Mesenchymal stem cell (in vitro differentiated cells and primary cell): ENCODE results near the gene SLC38A8.

Experiments
- DNase-seq: peaks from one replicate; pipeline ENCODE4 v3.0.0-alpha.2; 2013
- H2AFZ ChIP-seq: one replicate; pipeline ENCODE4 v1.6.1; 2013; ENCODE audit warnings: low read depth, mild to moderate bottlenecking, control low read depth, inconsistent platforms, low read length, moderate library complexity
- H2AK5ac ChIP-seq: 2 replicates; pipeline ENCODE4 v1.6.1; 2013; ENCODE audit warnings: low read length, moderate library complexity, mild to moderate bottlenecking, inconsistent platforms; ENCODE audit not compliant: severe bottlenecking
- H2BK120ac ChIP-seq: one replicate; pipeline ENCODE4 v1.6.1; 2013; ENCODE audit warnings: low read depth, mild to moderate bottlenecking, inconsistent platforms, low read length, moderate library complexity
- H2BK12ac ChIP-seq, 2 experiments: one replicate each; pipeline ENCODE4 v1.6.1; 2013; ENCODE audit warnings: inconsistent platforms in 2 of 2, low read length in 2 of 2, mild to moderate bottlenecking in 2 of 2, moderate library complexity in 2 of 2, control low read depth in 1 of 2
- H2BK15ac ChIP-seq: one replicate; pipeline ENCODE4 v1.6.1; 2013; ENCODE audit warnings: mild to moderate bottlenecking, low read depth, inconsistent platforms; ENCODE audit not compliant: poor library complexity, severe bottlenecking
- H2BK5ac ChIP-seq: 2 replicates; pipeline ENCODE4 v1.6.1; 2013; ENCODE audit warnings: low read depth, mild to moderate bottlenecking, low read length, control low read depth, inconsistent platforms; ENCODE audit not compliant: poor library complexity, severe bottlenecking
- H3K14ac ChIP-seq, 2 experiments: one replicate each; pipeline ENCODE4 v1.6.1; 2013; ENCODE audit warnings: inconsistent platforms in 2 of 2, low read length in 2 of 2, control low read depth in 1 of 2, mild to moderate bottlenecking in 1 of 2, moderate library complexity in 1 of 2
- H3K18ac ChIP-seq, 2 experiments: one replicate each; pipeline ENCODE4 v1.6.1; 2013; ENCODE audit warnings: inconsistent platforms in 2 of 2, low read length in 2 of 2, control low read depth in 1 of 2, low read depth in 1 of 2, mild to moderate bottlenecking in 1 of 2
- H3K23ac ChIP-seq, 2 experiments: one replicate each; pipeline ENCODE4 v1.6.1; 2013; ENCODE audit warnings: inconsistent platforms in 2 of 2, low read length in 2 of 2, mild to moderate bottlenecking in 2 of 2, moderate library complexity in 2 of 2, control low read depth in 1 of 2
- H3K27ac ChIP-seq: 2 replicates; pipeline ENCODE4 v1.5.1; 2013; ENCODE audit warnings: mild to moderate bottlenecking, moderate library complexity, low read length, control low read depth, inconsistent platforms; ENCODE audit not compliant: poor library complexity, severe bottlenecking
- H3K27me3 ChIP-seq, 2 experiments: 2 replicates each; pipeline versions ENCODE4 v1.6.1 to v1.7.0; 2013; ENCODE audit warnings: low read length in 2 of 2, mild to moderate bottlenecking in 2 of 2, moderate library complexity in 2 of 2, control low read depth in 1 of 2, inconsistent platforms in 1 of 2; ENCODE audit not compliant: control insufficient read depth in 1 of 2, insufficient read depth in 1 of 2
- H3K36me3 ChIP-seq, 2 experiments: 2 replicates each; pipeline versions ENCODE4 v1.6.1 to v1.7.0; 2013; ENCODE audit warnings: low read length in 2 of 2, control low read depth in 1 of 2, inconsistent platforms in 1 of 2, low read depth in 1 of 2, mild to moderate bottlenecking in 1 of 2; ENCODE audit not compliant: insufficient read depth in 2 of 2, control insufficient read depth in 1 of 2
- H3K4ac ChIP-seq, 2 experiments: one replicate each; pipeline ENCODE4 v1.6.1; 2013; ENCODE audit warnings: inconsistent platforms in 2 of 2, low read length in 2 of 2, mild to moderate bottlenecking in 2 of 2, moderate library complexity in 2 of 2, control low read depth in 1 of 2, low read depth in 1 of 2
- H3K4me1 ChIP-seq: 2 replicates; pipeline ENCODE4 v1.6.1; 2013; ENCODE audit warnings: low read depth, low read length, control low read depth; ENCODE audit not compliant: control insufficient read depth, insufficient read depth
- H3K4me2 ChIP-seq: 2 replicates; pipeline ENCODE4 v1.6.1; 2013; ENCODE audit warnings: low read length, mild to moderate bottlenecking, inconsistent platforms; ENCODE audit not compliant: poor library complexity, severe bottlenecking
- H3K4me3 ChIP-seq, 2 experiments: 2 replicates each; pipeline versions ENCODE4 v1.5.1 to v1.7.0; 2013; ENCODE audit warnings: low read length in 2 of 2, mild to moderate bottlenecking in 2 of 2, control low read depth in 1 of 2, low read depth in 1 of 2; ENCODE audit not compliant: insufficient read depth in 1 of 2
- H3K79me1 ChIP-seq: replicated peaks from 2 replicates; pipeline ENCODE4 v1.6.1; 2013; ENCODE audit warnings: mild to moderate bottlenecking, control low read depth, low read length, inconsistent platforms; ENCODE audit not compliant: poor library complexity, severe bottlenecking
- H3K9ac ChIP-seq: 2 replicates; pipeline ENCODE4 v1.7.0; 2013; ENCODE audit warnings: mild to moderate bottlenecking, low read length, moderate library complexity
- H3K9me3 ChIP-seq: 2 replicates; pipeline ENCODE4 v1.7.0; 2013; ENCODE audit warnings: mild to moderate bottlenecking, low read length; ENCODE audit not compliant: control insufficient read depth
- H4K8ac ChIP-seq: one replicate; pipeline ENCODE4 v1.6.1; 2013; ENCODE audit warnings: inconsistent platforms, mild to moderate bottlenecking, low read length, moderate library complexity
- H4K91ac ChIP-seq: one replicate; pipeline ENCODE4 v1.6.1; 2013; ENCODE audit warnings: mild to moderate bottlenecking, low read length, inconsistent platforms
- WGBS: methylation state at CpG from one replicate; pipeline ENCODE4 v1.1.7; 2013; ENCODE audit warnings: mixed read lengths; 5-methylcytosine and 5-hydroxymethylcytosine counted together

SLC38A8 gene

GRCh38 chr16:84069540-84069939 is 26.9 kb upstream of the SLC38A8 start:
- H3K18ac ChIP-seq: no peak overlapping the region
- 96% methylated on average over 6 of the region's 6 CpGs for WGBS

GRCh38 chr16:84068783-84069462 is 26.3 kb upstream of the SLC38A8 start:
- Histone ChIP-seq H3K27ac (no peak overlapping the region), H3K4ac (no peak overlapping the region), H2BK5ac (no peak overlapping the region), H3K27me3 (no peaks in the 10 kb centered on the region), H3K4me3 (no peak overlapping the region), H3K18ac (no peak overlapping the region), H3K9me3 (no peaks in the 10 kb centered on the region), H2BK15ac (no peak overlapping the region), H3K9ac (no peak overlapping the region), H2BK12ac (no peak overlapping the region), H4K91ac (no peak overlapping the region), H3K14ac (no peak overlapping the region), H2AFZ (no peak overlapping the region), H3K4me1 (no peaks in the 10 kb centered on the region), H3K36me3 (peaks cover 50 to 96% of the 10 kb centered on the region in 2 experiments), H2BK120ac (no peak overlapping the region), H3K4me2 (no peak overlapping the region), H3K23ac (no peak overlapping the region), H4K8ac (no peak overlapping the region), H3K79me1 (peaks cover 10% of the 10 kb centered on the region), H2AK5ac (no peak overlapping the region)
- DNase-seq: no peak
- WGBS: 89% methylated on average over 13 of the region's 13 CpGs

More at GRCh38 chr16:84069540-84069939, 26.9 kb upstream of the SLC38A8 start:
- Histone ChIP-seq H3K9ac (no peak overlapping the region), H3K23ac (no peak overlapping the region), H3K36me3 (peaks cover 55 to 96% of the 10 kb centered on the region in 2 experiments), H2AK5ac (no peak overlapping the region), H3K4ac (no peak overlapping the region), H2BK12ac (no peak overlapping the region), H2BK15ac (no peak overlapping the region), H3K9me3 (no peaks in the 10 kb centered on the region), H4K8ac (no peak overlapping the region), H3K14ac (no peak overlapping the region), H2AFZ (no peak overlapping the region), H3K4me2 (no peak overlapping the region), H3K27ac (no peak overlapping the region), H3K27me3 (no peaks in the 10 kb centered on the region), H3K79me1 (peaks cover 10% of the 10 kb centered on the region), H3K4me3 (no peak overlapping the region), H3K4me1 (no peaks in the 10 kb centered on the region), H2BK5ac (no peak overlapping the region), H4K91ac (no peak overlapping the region), H2BK120ac (no peak overlapping the region)
- DNase-seq: no peak

GRCh38 chr16:84068041-84068440 is 25.4 kb upstream of the SLC38A8 start:
- Histone ChIP-seq H2BK120ac (no peak overlapping the region), H3K23ac (no peak overlapping the region), H3K4me2 (no peak overlapping the region), H4K8ac (no peak overlapping the region), H3K27ac (no peak overlapping the region), H4K91ac (no peak overlapping the region), H2AK5ac (no peak overlapping the region), H2BK15ac (no peak overlapping the region), H2AFZ (no peak overlapping the region), H3K9ac (no peak overlapping the region), H3K4ac (no peak overlapping the region), H2BK12ac (no peak overlapping the region), H3K4me1 (no peaks in the 10 kb centered on the region), H2BK5ac (no peak overlapping the region), H3K14ac (no peak overlapping the region), H3K18ac (no peak overlapping the region), H3K79me1 (peaks cover 10% of the 10 kb centered on the region), H3K36me3 (peaks cover 47 to 93% of the 10 kb centered on the region in 2 experiments), H3K4me3 (no peak overlapping the region), H3K9me3 (no peaks in the 10 kb centered on the region), H3K27me3 (no peaks in the 10 kb centered on the region)
- no peak for DNase-seq
- WGBS: 98% methylated on average over 8 of the region's 8 CpGs

DNA sequence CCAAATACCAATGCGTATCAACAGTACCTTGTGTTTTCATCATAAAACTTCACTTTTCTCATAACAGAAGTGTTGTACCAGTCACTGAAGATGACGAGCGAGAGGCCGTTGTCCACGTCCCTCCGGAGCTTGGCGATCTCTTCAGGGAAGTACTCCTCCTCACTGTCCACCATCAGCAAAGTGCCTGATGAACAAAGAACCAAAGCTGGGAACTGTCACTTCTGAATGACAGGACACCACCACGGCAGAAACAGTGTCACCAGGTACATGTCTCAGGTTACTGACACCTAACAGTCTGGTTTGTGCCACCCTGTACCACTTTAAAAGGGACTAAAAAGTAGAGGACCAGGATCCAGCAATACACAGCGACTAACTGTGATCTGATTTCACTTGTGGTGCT is 25.0 kb upstream of the SLC38A8 start:
- H2BK15ac ChIP-seq: no peak overlapping the region
- H3K27ac ChIP-seq: no peak overlapping the region
- H3K14ac ChIP-seq: no peak overlapping the region
- WGBS: 93% methylated on average over 8 of the region's 9 CpGs
- no peak overlapping the region for H4K91ac ChIP-seq
- H4K8ac ChIP-seq: no peak overlapping the region
- H3K36me3 ChIP-seq: peaks cover 49 to 91% of the 10 kb centered on the region in 2 experiments
- H3K23ac ChIP-seq: no peak overlapping the region
- no peak overlapping the region for H3K4ac ChIP-seq
- no peaks in the 10 kb centered on the region for H3K4me1 ChIP-seq
- no peak for DNase-seq
- no peak overlapping the region for H3K4me2 ChIP-seq
- H2AFZ ChIP-seq: no peak overlapping the region
- H3K79me1 ChIP-seq: peaks cover 10% of the 10 kb centered on the region
- H2AK5ac ChIP-seq: no peak overlapping the region
- H2BK5ac ChIP-seq: no peak overlapping the region
- H3K18ac ChIP-seq: no peak overlapping the region
- H3K9me3 ChIP-seq: no peaks in the 10 kb centered on the region
- H3K27me3 ChIP-seq: no peaks in the 10 kb centered on the region
- no peak overlapping the region for H3K9ac ChIP-seq
- H2BK12ac ChIP-seq: no peak overlapping the region
- no peak overlapping the region for H3K4me3 ChIP-seq
- no peak overlapping the region for H2BK120ac ChIP-seq
